Caki2 (cell line): ENCODE measurements around the gene DESI1. TPM values are rescaled to one million over a fixed set of nuclear protein-coding genes. Genes with fewer than 3 reads are reported as not detected.
"Not testable (repeated sequence)": the region's sequence is repeated elsewhere in the genome, so short reads cannot be mapped to it uniquely, and the experiment has no call there.

Experiments used
- DNase-seq: peaks from one replicate; pipeline ENCODE4 v3.0.0-alpha.2; 2015; ENCODE audit warnings: low read depth
- in situ Hi-C: cut with HindIII; loops from 2 replicates; pipeline ENCODE4 v1.10.0; 2016; ENCODE audit warnings: low sequenced_read_pairs, low pct_unique_long_range_greater_than_20kb, mixed read lengths
- total RNA-seq: library from RNA; depleted of rRNA; stranded (reverse); fragments of >200 nt; shearing (Covaris generic); gene quantifications from 2 replicates; pipeline ENCODE4 v1.2.3, GENCODE V29; 2014; ENCODE audit warnings: low replicate concordance

The DESI1 gene
- total RNA-seq, 1 experiment from 2014 or later, result 58.5 TPM

GRCh38 chr22:41596776-41597634 is 23.8 kb downstream of the DESI1 start:
- peak; percentile 51 for DNase-seq
- in situ Hi-C loops, result no loop called here

- no peak for DNase-seq
- in situ Hi-C loops, result no loop called here
Observed at GRCh38 chr22:41595703-41596102, 25.1 kb downstream of the DESI1 start.

GRCh38 chr22:41593336-41593960 is 27.4 kb downstream of the DESI1 start:
- DNase-seq, in situ Hi-C loops: not testable (repeated sequence)

GRCh38 chr22:41589391-41590241 is 31.2 kb downstream of the DESI1 start, which contains the start of gene PMM1:
TSS of gene PMM1 (minus strand) at chr22:41589840. CDS start at chr22:41589805, 35 bp downstream.
- in situ Hi-C loops, result no loop called here
- DNase-seq, result peak; percentile 100

GRCh38 chr22:41587347-41587723 is 33.5 kb downstream of the DESI1 start:
- DNase-seq, result no peak
- in situ Hi-C loops, result no loop called here

DNA sequence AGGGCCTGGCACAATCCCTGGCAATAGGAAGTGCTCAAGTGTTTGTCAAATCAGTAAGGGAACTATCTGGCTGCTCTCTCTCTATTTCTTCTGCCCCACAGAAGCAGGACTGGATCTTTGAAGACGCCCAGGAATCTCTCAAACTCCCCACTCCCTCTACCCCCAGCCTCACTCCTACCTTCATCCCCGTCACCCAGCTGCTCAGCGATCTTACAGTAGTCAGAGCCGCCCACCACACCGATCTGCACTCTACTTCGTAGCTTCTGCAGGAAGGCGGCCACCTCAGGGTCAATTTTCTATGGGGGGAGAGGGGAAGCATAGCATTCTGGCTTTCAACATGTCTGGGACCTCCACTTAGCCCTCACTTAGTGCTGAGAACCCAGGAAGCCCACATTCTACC is 34.9 kb downstream of the DESI1 start:
- DNase-seq, result no peak
- in situ Hi-C loops, result no loop called here

DNA sequence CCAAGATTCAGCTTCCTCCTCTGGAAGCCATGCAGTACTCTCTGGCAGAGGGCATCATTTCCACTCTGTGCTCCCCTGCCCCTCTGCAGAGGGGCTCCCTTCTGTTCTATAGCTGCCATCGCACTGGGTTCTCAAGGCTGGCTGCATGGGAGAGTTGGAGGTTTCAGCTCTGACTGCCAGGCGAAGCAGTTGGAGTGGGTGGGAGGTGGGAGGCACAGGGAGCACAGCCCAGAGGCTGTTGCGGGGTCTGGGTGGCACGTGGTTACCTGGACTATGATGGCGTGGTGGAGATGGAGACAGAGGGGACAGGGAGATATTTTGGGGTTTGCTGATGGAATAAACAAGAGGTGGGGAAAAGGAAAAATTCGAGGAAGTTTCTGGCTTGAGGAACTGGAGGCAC is 36.0 kb downstream of the DESI1 start:
- in situ Hi-C loops, result no loop called here

DNA sequence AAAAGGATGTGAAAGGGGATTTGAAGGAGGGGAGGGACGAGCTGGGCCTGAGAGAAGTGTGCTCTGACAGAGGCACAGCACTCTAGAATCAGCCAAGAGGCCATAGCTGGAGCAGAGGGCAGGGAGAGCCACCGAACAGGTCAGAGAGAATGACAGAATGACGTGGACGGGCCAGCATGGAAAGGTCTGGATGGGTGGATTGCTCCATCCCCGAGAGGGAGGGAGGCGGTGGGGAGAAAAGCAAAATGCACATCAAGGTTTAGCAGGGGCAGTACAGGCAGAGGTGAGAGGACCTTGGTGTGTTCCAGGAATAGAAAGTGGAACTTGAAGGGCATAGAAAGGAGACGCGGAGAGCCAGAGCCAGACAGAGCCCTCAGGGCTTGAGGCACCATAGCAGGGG is 38.1 kb downstream of the DESI1 start:
- in situ Hi-C loops, result no loop called here
- DNase-seq, result no peak

More for the DNA sequence above, 36.0 kb downstream of the DESI1 start:
- DNase-seq, result no peak

GRCh38 chr22:41579997-41580355 is 40.9 kb downstream of the DESI1 start:
- in situ Hi-C loops, result no loop called here
- DNase-seq, result no peak

- no peak for DNase-seq
- in situ Hi-C loops, result no loop called here
Observed at GRCh38 chr22:41579297-41579996, 41.4 kb downstream of the DESI1 start.

GRCh38 chr22:41578818-41579217 is 42.0 kb downstream of the DESI1 start:
- no peak for DNase-seq
- in situ Hi-C loops, result no loop called here

- in situ Hi-C loops, result no loop called here
- no peak for DNase-seq
Observed at GRCh38 chr22:41578114-41578513, 42.7 kb downstream of the DESI1 start.

- DNase-seq, result peak; percentile 60
- in situ Hi-C loops, result no loop called here
Observed at GRCh38 chr22:41576877-41577276, 44.0 kb downstream of the DESI1 start.

- in situ Hi-C loops, result no loop called here
- DNase-seq, result no peak
Observed at GRCh38 chr22:41575533-41575932, 45.3 kb downstream of the DESI1 start.

- in situ Hi-C loops, result no loop called here
Observed at GRCh38 chr22:41574847-41575381, 45.9 kb downstream of the DESI1 start.

GRCh38 chr22:41573677-41574076 is 47.2 kb downstream of the DESI1 start:
- no peak for DNase-seq
- in situ Hi-C loops, result no loop called here

More at GRCh38 chr22:41574847-41575381, 45.9 kb downstream of the DESI1 start:
- peak; percentile 62 for DNase-seq

- in situ Hi-C loops, result not testable (repeated sequence)
Observed at GRCh38 chr22:41572305-41572704, 48.5 kb downstream of the DESI1 start.

DNA sequence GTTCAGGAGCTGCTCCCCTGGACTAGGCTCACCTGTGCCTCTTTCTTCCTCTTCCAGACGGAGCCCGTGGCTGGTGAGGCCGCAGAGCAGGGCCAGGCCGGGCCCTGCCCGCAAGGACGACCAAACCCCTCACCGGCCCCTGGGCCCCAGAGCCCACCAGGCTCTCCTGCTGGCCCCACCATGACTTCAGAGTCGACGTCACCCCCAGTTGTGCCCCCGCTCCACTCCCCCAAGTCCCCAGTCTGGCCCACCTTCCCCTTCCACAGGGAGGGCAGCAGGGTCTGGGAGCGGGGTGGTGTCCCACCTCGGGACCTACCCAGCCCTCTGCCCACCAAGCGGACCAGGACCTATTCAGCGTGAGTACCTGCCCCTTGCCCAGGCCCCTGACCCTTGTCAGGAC is 49.1 kb downstream of the DESI1 start:
- in situ Hi-C loops, result no loop called here
- DNase-seq, result no peak

More at GRCh38 chr22:41572305-41572704, 48.5 kb downstream of the DESI1 start:
- DNase-seq, result not testable (repeated sequence)
